Posterior vena cava (tissue), 2 donors: ENCODE data around the gene JARID2. TPM values are rescaled to one million over a fixed set of nuclear protein-coding genes. Genes with fewer than 3 reads are reported as not detected.

Experiments used
- DNase-seq: peaks from one replicate; pipeline ENCODE4 v3.0.0-alpha.2; 2020; ENCODE audit warnings: low spot score
- intact Hi-C, 2 donors: fragments of 100-400 bp; cut with DNase I; formaldehyde crosslinking; loops; one replicate each; pipeline versions ENCODE4 v1.14.1 to v1.14.2; 2022 to 2023
- total RNA-seq, 2 donors: library from RNA; stranded (reverse); fragmentation: NEBNext Ultra II Directional; extraction: Animal tissue kit (Norgen Biotek cat#: 25700); gene quantifications; one replicate each; pipeline ENCODE4 v1.2.1, GENCODE V29; 2021
- donor health status: DM: yes; HTN: yes; CAD: no.
- donor health status: DM: yes; HTN: yes; CAD: no.

Gene JARID2
- total RNA-seq, 2 donors from 2014 or later, result 8.3 to 9.5 TPM

DNA sequence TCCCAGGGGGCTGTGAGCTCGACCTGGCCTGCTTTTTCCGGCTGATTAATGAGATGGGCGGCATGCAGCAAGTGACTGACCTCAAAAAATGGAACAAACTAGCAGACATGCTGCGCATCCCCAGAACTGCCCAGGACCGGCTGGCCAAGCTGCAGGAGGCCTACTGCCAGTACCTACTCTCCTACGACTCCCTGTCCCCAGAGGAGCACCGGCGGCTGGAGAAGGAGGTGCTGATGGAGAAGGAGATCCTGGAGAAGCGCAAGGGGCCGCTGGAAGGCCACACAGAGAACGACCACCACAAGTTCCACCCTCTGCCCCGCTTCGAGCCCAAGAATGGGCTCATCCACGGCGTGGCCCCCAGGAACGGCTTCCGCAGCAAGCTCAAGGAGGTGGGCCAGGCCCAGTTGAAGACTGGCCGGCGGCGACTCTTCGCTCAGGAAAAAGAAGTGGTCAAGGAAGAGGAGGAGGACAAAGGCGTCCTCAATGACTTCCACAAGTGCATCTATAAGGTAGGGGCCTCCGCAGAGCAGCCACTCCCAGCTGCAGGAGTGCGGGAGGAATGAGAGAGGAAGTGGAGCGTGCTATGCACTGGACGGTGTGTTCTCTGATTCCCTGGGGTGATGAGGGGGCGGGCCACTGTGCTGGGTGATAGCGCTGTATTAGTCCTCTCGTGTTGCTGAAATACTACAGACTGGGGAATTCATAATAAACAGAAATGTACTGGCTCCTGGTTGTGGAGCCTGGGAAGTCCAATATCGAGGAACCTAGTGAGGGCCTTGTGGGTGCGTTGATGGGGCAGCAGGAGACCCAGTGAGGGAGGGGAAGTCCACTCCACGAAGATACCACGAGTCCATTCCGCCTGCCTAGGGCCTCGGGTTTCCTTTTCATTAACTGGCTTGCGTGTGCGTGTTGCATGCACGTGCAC is 255.3 kb downstream of the JARID2 start:
- peak; percentile 59 for DNase-seq
- intact Hi-C loops, result loop anchor here in 1 of 2 donors (10.0 kb wide), 1 partner anchor 104 kb away; no protein-coding TSS in a partner anchor

DNA sequence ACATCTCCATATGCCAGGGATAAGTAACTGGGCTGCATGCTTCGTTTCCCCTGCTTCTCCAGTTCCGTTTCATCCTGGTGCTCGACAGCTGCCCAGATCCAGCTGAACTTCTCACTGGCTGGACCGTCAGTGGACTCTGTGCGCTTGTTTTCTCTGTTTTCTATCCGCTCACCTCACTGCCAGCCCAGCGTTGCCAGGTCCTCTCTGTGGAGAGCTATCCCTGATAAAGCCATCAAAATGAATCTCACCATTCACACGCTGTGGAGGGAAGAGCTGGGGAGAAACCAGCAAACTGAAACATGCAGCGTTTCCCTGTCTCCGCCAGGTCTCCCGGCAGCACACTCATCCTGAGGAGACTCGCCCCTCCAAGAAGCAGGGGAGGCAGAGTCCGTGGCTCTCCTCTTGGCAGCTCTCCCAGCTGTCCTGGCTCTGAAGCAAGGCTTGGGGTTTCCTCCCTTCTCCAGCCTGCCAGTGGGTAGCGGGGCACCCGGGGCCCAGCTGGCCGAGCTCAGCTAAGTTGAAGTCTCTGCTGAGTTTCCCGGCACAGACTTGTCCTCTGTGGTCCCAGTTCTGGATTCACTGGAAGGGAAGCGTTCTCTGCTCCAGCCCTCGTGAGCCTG is 256.1 kb downstream of the JARID2 start:
- DNase-seq, result peak; percentile 84
- intact Hi-C loops, result loop anchor here in 1 of 2 donors (10.0 kb wide), 1 partner anchor 103 kb away; no protein-coding TSS in a partner anchor

DNA sequence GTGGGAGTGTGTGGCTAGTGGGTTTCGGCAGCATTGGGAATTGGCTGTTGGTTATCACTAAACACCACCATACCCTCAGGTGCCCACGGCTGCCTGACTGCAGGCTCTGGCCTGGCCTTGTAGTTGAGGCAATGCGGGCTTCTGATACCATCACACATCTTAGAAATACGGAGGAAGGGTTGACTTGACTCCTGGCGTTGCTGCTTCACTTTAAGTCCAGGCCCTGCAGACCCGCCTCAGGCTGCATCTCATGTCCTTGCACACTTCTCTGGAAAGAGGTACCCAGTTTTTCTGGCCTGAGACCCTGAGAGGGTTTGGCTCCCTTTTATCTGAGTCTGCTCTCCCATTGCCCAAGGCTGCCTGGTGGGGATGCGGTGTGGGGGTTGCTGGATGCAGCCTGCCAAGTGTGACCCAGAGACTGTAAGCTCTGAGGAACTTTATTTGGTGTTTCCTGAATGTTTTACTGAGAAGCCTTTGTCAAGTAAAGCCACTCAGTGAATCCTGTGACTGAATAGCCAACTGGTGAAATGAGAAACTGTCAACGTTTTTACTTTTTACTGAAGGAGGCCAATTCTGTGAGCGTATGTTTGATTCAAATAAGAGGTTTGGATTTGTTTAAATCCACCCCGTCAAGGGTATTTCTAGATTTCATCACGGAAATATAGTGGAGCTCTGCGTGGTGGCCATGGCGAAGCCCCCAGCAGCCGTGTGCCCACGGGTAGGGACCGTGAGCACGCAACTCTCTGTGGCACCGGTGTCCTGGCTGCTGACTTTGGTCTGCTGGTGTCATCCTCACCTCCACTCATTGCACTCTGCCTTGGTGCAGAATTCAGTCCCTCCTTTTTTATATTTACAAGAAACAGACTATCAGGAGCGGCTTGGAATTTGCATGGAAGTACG is 256.8 kb downstream of the JARID2 start:
- intact Hi-C loops, result loop anchor here in 1 of 2 donors (10.0 kb wide), 1 partner anchor 102 kb away; no protein-coding TSS in a partner anchor
- peak; percentile 62 for DNase-seq

DNA sequence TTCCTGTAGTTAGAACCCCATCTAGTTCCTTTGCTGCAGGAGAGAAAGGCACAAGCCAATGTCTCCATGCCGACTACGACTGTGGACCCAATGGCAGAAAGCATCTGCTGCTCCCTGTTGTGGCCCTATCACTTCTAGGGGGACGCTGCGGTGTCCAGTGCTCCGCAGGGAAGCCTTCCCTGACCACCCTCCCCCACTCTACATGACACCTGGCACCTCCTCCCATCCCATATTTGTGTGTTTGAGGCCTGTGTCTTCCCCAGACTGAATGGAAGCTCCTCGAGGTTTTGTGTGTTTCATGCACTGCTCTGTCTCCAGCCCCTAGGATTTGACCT is 257.4 kb downstream of the JARID2 start:
- DNase-seq, result no peak
- intact Hi-C loops, result loop anchor here in 1 of 2 donors (10.0 kb wide), 1 partner anchor 101 kb away; no protein-coding TSS in a partner anchor

DNA sequence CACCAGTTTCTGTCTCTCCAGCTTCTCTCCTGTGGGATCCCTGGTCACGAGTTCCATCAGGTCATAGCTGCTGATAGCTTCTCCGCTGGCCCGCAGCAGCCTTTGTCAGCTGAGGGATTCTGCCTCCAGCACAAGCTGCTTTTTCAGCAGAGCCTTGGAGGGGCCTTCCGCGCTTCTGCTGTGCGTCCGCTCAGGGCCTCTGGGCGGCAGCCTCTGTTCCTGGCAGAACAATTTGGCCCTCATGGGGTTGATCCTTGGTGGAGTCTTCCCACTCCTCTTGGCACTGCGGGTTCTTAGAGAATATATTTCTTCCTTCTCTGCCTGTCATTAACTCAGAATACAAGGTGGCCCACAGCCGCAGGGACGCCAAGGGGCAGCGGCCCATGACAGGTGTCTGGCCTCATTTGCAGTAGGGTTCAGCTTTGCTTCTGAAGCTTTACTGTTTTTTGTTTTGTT is 258.2 kb downstream of the JARID2 start:
- DNase-seq, result peak; percentile 87
- intact Hi-C loops, result loop anchor here in 1 of 2 donors (10.0 kb wide), 1 partner anchor 101 kb away; no protein-coding TSS in a partner anchor

DNA sequence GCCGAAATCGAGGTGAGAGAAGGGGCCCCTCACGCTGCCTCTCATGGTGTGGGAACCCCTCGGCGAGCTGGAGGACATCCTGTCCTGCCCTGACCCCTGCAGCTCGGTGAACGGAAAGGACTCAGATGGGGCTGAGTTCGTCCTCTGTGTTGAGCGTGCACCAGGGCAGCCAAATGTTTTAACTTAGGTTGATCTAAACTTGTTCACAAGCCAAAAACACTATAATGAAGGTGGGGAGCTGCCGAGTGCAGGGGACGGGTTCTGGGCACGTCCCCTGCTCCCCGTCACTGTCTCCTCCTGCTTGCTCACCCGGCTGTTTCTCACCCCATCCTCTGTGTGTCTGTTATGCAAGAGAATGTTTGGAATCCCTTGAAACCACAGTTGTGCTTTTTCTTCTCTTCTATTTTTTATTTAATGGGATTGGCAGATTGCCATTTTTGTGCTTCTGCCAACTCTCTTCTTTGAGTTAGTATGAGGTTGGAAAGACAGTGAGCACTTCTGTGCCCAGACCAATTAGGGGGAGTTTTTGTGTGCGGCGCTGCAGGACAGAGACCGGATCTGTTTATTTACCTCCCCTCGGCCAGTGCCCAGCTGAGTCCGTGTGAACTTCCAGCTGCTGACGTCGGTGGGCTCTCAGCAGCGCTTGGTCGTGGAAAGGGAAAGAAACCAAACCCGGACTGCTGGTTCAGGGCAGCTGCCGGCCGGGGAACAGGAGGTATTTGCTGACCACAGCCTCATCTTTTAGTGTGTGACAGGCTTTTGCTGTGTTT is 258.9 kb downstream of the JARID2 start:
- DNase-seq, result peak; percentile 84
- intact Hi-C loops, result loop anchor here in 1 of 2 donors (10.0 kb wide), 1 partner anchor 100 kb away; no protein-coding TSS in a partner anchor

DNA sequence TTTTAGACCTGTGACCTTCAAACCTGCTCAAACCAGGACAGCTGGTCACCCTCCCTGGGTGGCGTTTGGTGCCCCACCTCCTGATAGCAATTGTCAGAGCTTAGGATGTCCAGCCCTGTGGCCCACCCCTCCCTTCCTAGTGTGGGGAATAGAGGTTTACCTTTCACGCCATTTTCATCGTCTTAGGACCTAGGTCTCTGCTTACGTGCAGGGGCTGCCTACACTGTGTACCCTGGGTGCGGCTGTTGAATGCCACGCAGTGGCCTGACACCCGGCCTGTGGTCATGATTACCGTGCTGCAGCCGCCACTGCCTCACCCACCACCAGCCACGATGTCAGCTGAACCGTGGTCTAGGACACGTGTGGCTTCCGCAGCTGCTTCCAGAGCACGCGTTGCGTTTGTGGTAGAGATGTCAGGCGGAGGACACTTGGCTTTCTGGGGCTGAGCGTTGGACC is 259.6 kb downstream of the JARID2 start:
- intact Hi-C loops, result loop anchor here in 1 of 2 donors (10.0 kb wide), 1 partner anchor 99 kb away; no protein-coding TSS in a partner anchor
- DNase-seq, result no peak

DNA sequence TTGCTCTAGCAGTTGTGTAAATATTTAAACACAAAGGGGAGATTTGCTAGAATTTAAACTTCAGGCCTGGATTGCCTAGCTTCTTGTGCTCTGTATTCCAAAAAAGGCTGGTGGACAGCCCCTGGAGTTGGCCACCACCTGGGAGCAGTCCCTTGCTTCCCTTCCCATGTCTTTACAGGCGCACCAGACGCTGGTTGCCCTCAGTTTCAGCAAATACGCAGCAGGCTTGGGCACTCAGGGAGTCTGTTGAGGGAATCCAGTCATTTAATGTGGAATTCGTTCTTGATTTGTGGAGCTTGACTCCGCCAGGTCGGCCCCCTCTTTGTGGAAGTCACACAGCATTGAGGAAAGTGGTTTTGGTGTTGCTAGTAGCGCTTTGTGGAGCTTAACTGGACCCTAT is 260.2 kb downstream of the JARID2 start:
- intact Hi-C loops, result loop anchor here in 1 of 2 donors (10.0 kb wide), 1 partner anchor 99 kb away; no protein-coding TSS in a partner anchor
- peak; percentile 29 for DNase-seq

DNA sequence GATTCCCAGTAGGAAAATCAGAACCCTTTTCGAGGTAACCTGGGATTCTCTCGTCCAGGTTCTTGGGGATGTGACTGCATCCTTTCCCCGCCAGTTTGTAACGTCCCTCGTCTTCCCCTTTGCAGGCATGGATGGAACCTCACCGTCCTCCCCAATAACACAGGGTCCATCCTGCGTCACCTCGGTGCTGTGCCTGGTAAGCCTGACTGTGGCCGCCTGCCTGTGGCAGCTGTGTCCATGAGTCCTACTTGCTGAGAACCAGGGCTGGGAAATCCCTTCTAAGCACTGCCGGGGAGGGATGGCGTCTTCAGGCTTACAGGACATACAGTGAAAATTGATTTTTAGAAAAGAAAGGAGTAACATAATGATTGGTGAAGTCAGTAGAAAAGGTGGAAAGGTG is 261.4 kb downstream of the JARID2 start:
- peak; percentile 69 for DNase-seq

DNA sequence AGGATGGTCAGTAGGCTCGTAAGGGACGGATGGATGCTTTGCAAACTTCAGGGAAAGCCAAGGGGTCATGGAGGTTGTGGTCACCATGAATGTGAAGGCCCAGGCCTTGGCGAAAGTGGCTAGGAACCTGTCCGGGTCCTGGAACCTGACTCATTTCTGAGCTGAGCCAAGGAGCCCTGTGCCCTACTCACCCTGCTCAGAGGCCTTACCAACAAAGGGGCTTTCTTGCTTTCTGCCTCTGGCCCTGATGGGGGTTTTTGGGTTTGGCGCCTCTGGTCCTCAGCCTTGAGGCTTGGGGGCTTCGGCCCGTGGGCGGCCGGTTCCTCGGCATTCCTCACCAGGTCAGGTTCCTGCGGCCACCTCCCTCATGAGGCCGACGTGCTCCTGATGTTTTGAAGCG is 261.9 kb downstream of the JARID2 start:
- peak; percentile 70 for DNase-seq
- intact Hi-C loops, result loop anchor here in 1 of 2 donors (10.0 kb wide), 1 partner anchor 97 kb away; no protein-coding TSS in a partner anchor

More for the DNA sequence above, 261.4 kb downstream of the JARID2 start:
- intact Hi-C loops, result loop anchor here in 1 of 2 donors (10.0 kb wide), 1 partner anchor 98 kb away; no protein-coding TSS in a partner anchor

DNA sequence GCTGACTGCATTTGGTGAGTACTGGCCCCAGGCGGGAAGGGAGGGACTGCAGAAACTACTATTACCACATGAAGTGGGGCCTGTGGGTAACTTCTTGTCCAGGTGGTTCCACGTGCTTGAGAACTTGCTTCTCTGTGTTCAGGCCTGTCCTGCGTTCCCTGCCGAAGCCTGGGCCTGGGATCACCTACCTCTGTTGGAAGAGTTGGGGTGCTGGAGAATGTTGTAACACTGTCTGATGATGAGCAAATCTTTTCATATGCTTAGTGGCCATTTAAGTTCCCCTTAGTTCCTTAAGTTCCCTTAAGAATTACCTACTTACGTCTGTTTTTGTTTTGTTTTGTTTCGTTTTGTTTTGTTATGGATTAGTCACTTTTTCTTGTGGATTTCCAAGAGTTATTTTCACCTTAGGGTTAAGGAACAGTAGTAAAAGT is 262.6 kb downstream of the JARID2 start:
- intact Hi-C loops, result loop anchor here in 1 of 2 donors (10.0 kb wide), 1 partner anchor 96 kb away; no protein-coding TSS in a partner anchor

DNA sequence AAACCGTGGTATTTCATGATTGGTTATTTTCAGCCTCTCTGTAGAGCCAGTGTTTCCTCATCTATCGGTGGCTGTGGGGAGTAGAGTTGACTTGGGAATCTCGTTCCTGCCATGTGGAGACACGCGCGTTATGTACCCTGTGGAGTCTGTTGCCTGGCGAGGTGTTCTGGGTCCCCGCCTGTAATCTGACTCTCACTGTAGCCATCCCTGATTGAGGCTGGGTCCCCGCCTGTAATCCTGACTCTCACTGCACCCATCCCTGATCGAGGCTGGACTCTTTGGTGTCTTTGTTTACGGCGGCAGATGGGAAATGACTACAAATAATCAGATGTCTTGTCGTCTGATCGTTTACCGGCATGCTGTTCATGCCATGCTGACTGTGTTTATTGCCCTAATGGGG is 263.1 kb downstream of the JARID2 start:
- intact Hi-C loops, result loop anchor here in 1 of 2 donors (10.0 kb wide), 1 partner anchor 96 kb away; no protein-coding TSS in a partner anchor
- peak; percentile 44 for DNase-seq

More for the DNA sequence above, 262.6 kb downstream of the JARID2 start:
- DNase-seq, result peak; percentile 40

DNA sequence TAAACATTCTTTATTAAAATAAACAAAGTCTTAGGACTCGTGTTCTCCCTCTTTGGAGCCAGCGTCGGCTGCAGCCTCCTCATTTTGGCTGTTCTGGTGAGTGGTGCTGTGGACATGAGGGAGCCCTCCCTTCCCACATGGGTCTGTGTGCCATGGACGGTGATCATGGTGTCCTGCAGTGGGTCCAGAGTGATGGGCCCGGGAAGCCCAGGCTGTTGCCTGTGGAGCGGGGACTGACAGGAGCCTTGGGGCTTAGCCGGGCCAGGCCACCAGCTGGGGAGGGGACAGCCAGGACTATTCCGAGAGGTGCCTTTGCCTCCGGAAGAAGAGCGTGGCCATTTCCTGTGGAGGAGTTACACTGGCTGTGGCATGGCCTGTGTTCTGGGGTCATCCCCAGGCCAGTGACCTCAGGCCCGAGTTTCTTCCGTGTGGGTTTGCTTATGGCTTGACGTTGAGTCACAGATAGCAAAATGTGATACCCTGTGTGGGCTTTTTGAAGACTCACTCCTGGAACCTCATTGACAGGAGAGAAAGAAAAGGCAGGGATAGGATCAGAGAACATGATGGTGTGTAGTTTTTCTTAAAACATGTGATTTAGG is 263.6 kb downstream of the JARID2 start:
- peak; percentile 76 for DNase-seq
- intact Hi-C loops, result loop anchor here in 1 of 2 donors (10.0 kb wide), 1 partner anchor 95 kb away; no protein-coding TSS in a partner anchor

DNA sequence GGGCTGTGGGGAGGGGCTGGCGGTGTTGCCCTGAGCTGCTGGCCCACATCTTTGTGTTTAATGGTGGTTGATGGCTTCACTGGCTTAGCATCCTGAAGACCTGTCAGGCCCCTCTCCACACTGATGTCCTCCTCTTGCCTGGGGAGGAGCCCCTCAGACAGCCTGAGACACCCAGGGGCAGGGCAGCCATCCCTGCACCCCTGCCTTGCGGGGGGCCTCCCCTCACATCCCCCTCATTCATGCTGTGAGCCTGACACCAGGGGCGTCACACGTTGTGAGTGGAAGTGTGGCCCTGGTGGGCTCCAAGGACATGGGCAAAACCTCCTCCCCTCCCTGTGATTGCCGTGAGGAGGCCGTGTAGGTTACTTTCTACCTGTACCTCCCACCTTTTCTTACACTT is 264.3 kb downstream of the JARID2 start:
- peak; percentile 53 for DNase-seq
- intact Hi-C loops, result no loop called here

DNA sequence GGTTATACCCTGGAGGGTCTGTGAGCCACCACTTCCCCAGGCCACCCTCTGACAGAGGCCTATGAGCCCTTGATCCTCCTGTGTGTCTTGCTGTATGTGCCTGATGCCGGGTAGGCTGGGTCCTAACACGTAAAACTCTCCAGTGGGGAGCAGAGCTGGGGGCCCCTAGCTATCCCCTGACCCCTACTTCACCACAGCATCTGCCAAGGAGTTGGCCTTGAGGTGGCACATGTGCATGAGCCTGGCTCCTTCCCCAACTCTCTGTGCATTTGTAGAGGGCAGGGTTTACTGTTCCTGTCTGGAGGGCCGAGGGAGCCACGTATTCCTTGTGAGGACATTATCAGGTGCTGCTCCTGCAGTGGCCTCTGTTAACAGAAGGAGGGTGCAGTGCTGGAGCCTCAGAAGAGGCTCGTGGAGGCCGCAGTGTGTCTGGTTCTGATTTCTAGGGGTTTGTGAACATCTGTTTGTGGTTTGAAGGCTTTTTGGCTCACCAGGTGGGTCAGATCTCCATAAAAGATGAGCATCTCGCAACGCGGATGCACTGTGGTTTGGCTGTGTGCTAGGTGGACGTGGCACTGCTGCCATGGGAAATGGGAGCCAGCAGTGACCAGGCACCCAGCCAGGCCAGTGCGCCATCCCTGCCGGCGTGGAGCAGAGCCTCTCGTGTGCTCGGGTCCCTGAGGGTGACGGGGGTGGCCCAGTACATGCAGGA is 264.8 kb downstream of the JARID2 start:
- intact Hi-C loops, result no loop called here
- peak; percentile 50 for DNase-seq
